Left cardiac atrium (tissue), 4 donors: Measurements from ENCODE around the gene POU3F2. TPM values are rescaled to one million over a fixed set of nuclear protein-coding genes. Genes with fewer than 3 reads are reported as not detected.

Experiments
- ATAC-seq, 2 donors: fragments of 200-7000 bp; cut with Tn5 transposase; one replicate each; pipeline ENCODE4 v1.9.1; 2020; ENCODE audit warnings: mild to moderate bottlenecking in 2 of 2, moderate library complexity in 2 of 2
- DNase-seq: peaks from one replicate; pipeline ENCODE4 v3.0.0-alpha.2; 2020
- intact Hi-C, 2 donors: fragments of 100-400 bp; cut with DNase I; formaldehyde crosslinking; loops; one replicate each; pipeline versions ENCODE4 v1.14.1 to v1.15.1; 2022 to 2023
- total RNA-seq, 2 donors: library from RNA; stranded (reverse); fragmentation: NEBNext Ultra II Directional; extraction: Animal tissue kit (Norgen Biotek cat#: 25700); gene quantifications; one replicate each; pipeline ENCODE4 v1.2.1, GENCODE V29; 2021
- donor health status: DM: no; HTN: yes; CAD: no.
- donor health status: DM: no; HTN: yes; CAD: no; lungs with severe emphysema.
- donor health status: DM: yes; HTN: yes; CAD: no.
- donor health status: Dilated cardiomyopathy.

POU3F2 gene
- total RNA-seq, 2 donors from 2014 or later: 0.03 TPM; not detected in 1

DNA sequence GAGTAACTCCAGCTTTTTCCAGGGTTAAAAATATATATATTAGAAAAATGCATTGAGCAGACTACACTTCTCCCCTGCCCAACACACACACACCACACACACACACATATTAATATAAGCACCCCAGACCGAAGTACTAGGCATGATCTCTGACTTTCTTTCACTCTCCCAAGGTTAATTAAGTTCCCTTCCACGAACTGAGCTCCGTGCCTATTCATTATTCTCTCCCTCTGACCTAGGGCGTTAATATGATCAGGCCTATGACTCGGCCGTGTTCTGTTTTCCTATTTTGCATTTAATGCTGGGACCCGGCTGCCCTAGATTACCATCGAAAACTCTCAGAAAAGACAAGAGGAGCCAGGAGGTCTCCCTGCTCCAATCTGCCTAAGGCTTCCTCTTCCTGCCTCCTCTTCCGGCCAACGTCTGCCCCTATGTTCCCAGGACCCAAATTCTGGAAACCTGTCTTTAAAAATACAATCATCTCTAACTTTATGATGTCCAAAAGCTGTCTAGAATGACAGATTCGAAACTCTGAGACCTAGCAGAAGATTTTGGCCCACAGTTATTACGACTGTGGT lies 6.1 kb upstream of the POU3F2 start:
- DNase-seq: no peak
- intact Hi-C loops: no loop called here
- no peak for ATAC-seq

DNA sequence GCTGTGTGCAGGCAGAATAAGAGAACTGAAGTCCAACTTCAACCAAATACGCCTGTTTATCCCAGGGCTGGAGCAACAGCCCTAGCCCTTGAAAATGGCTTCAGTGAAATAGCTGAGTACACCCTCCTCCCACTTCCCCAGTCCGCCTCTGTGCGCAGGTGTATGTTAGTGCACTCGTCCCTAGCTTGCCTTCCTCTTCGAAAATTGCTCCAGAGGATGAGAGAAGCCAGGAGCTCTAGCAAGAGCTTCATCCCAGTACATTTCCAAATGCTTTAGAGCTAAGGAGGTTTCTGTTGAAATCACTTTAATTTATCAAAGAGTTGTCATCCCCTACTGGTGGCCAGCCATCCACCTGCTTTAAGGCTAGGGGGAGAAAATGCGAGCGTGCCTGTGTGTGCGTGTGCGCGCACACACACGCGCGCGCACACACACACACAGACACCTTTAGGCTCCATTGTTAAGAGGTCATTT lies 5.4 kb upstream of the POU3F2 start:
- DNase-seq (no peak), ATAC-seq (no peak)
- intact Hi-C loops: no loop called here

DNA sequence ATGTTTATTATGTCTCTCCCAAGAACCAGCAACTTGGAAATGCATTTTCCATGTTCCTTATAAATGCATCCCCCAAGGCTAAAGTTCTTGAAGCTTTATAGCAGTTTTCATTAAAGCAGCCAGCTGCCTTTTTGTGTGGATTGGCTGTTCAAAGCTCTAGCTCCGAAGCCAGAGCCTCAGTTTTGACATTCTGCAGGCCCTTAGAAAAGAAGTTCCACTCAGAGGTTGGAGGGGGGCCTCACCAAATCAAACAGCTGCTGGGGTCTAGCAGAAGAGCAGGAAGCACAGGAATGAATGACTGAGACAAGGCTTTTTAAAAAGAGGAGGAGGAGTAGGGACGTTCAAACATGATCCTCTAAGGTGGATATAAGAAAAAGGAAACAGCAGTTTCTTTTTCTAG lies 4.2 kb upstream of the POU3F2 start:
- intact Hi-C loops: no loop called here
- no peak for DNase-seq
- ATAC-seq: no peak

DNA sequence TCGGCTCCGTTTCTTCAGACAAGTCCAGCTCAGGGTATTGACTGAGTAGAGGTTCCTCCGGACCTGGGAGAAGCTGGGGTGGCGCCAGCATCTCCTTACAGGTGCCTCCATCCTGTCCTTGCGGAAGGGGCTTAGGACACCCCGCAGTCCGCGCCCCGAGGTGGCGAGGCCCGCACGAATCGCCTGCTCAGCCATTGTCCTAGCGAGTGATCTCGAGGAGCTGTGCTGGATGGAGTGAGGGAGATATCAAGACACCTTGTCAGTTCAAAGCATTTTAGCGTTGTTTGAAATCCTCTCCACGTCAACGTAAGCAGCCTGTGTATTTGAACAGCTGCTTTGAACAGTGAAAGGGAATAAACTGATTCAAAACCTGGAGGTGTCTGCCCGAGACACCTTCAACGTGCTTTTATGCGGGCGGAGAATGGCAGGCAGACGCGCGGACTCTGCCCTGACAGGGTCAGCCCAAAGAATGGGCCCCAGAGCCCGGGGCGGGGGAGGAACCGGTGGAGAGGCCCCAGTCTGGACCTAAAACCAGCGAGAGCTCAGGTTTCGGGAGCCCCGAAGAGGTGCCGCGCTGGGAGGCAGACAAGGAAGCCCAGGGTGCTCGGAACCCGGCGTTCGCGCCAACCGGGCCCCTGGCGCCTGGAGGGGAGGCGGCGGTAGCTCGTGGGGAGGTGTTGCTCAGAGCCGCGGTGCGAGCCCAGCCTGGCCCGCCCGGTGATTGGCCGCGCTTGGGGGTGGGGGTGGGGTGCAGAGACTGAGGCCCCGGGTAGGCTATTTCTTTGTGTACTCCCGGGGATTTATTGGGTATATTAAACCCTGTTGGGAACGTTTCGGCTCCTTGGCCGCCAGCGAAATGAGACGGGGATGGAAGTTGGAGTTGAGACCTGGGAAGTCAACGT lies 3.1 kb upstream of the POU3F2 start:
- no peak for ATAC-seq
- intact Hi-C loops: no loop called here
- DNase-seq: no peak

DNA sequence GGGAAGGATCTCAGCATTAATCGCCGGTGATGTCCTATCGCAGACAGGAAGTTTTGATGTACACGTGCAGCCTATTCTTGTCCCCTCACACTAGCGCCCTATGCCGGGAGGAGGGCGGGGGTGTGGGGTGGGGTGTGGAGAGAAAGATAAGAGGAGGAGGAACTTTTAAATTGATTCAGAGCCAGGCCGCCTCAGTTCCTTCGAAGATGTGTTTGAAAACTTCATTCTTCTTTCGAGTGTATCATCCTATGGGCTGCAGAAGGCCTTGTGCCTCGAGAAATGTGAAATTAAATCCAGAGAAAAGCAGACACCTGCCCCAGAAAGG lies 2.5 kb upstream of the POU3F2 start:
- no peak for ATAC-seq
- DNase-seq: no peak
- intact Hi-C loops: no loop called here

DNA sequence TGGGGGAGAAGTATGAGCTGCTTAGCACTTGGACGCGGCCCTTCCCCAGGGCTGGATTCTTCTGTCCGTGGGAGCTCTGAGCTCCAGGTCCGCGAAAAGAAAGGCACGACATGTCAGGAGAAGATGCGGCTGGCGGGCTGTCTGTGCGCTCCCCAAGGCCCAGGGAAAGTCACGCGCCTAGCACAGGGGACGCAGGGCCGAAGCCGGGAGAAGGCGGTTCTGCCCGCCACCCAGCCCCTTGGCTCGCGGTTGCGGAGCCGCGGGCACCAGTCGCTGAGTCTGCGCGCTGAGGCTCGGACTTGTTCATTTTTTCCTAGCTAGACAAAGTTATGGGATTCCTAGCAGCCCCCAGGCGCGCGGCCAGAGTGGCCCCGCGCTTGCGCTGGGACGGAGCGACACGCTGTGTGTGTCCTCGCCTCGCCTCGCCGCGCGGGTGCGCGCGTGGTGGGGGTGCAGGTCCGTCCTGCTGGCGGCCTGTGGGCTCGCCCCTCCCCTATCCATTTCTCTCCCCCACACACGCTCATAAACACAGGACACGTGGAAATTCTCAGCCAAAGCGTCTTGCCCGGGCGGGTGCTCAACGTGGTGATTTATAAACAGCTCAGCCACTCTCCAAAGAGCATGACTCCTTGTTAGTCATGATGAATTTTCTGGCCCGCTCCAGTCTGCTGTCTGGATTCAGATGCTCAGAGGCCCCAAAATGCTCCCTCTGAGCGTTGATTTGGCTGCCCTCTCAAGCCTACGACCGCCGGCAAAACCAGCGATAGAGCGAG lies 1.9 kb upstream of the POU3F2 start:
- intact Hi-C loops: no loop called here
- DNase-seq: no peak
- peak; percentile 17 to 58 for ATAC-seq

DNA sequence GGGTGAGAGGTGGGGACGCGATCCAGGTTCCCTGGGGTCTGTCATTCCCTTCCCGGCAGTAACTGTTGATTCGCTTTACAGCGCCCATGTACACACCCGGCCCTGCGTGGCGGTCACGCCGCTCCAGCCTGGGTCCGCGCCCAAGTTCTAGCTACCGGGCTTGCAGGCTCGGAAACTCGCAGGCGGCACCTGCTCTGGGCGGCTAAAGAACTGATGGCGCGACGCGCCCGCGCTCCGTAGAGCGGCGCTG lies 1.4 kb upstream of the POU3F2 start:
- ATAC-seq: peak; percentile 42 to 58
- no peak for DNase-seq
- intact Hi-C loops: no loop called here

DNA sequence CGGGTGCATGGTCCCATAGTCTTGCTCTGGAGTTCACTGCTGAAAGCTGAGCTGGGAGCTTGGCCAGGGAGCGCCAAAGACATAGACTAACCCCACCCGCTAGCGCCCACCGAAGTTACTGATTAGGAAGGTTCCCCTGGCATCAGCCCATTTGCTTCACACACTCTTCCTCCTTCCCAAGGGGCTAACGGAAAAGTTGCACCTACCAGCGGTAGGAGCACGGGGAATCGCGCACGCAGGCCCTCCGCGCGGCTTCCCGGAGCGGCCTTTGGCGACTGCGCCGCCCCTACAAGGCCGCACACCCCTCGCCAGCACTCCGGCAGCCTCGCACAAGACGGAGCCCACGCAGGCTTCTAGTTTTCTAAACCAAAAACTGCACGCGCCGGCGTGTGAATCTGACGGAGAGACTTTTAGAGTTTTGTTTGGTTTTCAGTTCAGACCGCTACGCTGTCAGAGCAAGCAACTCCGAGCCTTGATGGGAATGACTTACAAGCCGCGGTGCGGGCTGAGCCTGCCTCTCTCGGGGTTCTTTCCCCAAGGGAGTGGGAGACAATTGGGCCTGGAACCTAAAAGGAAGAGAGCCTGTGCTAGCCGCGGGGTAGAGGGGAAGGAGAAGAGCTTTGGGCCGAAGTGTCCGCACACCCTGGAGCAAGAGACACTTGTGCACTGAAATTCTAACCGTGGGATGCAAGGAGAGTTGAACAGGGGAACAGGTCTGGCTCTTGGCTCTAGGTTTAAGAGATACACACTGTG lies 891 bp upstream of the POU3F2 start:
- intact Hi-C loops: no loop called here
- ATAC-seq (peak; percentile 21 to 38), DNase-seq (no peak)

DNA sequence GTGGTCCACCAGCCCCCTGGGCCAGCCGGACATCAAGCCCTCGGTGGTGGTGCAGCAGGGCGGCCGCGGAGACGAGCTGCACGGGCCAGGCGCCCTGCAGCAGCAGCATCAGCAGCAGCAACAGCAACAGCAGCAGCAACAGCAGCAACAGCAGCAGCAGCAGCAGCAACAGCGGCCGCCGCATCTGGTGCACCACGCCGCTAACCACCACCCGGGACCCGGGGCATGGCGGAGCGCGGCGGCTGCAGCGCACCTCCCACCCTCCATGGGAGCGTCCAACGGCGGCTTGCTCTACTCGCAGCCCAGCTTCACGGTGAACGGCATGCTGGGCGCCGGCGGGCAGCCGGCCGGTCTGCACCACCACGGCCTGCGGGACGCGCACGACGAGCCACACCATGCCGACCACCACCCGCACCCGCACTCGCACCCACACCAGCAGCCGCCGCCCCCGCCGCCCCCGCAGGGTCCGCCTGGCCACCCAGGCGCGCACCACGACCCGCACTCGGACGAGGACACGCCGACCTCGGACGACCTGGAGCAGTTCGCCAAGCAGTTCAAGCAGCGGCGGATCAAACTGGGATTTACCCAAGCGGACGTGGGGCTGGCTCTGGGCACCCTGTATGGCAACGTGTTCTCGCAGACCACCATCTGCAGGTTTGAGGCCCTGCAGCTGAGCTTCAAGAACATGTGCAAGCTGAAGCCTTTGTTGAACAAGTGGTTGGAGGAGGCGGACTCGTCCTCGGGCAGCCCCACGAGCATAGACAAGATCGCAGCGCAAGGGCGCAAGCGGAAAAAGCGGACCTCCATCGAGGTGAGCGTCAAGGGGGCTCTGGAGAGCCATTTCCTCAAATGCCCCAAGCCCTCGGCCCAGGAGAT lies 1.0 kb downstream of the POU3F2 start:
- ATAC-seq (no peak), DNase-seq (no peak)
- intact Hi-C loops: no loop called here

DNA sequence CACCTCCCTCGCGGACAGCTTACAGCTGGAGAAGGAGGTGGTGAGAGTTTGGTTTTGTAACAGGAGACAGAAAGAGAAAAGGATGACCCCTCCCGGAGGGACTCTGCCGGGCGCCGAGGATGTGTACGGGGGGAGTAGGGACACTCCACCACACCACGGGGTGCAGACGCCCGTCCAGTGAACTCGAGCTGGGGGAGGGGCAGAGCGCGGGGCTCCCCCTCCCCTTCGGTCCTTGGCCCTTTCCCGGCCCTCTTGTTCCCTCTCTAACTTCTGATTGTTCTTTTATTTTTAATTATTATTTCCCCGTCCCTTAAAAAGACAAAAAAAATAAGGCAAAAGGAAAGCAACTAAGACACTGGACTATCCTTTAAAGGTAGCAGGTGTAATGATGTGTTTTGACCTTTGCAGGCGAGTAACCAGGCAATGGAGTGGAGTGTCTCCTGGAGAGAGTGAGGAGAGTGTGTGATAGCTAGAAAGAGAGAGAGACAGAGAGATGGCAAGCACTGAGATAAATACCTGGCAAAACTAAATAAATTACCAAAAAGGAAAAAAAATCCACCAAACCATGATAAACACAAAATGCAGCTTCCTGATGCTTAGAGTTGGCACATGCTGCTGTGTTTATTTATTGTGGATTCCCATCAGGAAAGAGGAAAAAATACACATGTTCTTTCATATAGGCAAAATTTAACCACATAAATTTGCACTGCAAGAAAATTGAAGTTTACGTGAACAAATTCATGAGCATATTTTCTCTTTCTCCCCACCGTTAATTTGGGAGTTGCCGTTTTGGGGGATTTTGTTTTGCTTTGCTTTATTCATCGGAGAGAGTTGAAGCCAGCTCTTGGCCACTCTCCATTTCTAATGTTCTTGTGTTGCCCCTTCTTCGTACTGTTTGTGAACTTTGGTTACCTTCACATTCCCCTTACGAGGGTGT lies 1.9 kb downstream of the POU3F2 start:
- no peak for ATAC-seq
- intact Hi-C loops: no loop called here
- no peak for DNase-seq

DNA sequence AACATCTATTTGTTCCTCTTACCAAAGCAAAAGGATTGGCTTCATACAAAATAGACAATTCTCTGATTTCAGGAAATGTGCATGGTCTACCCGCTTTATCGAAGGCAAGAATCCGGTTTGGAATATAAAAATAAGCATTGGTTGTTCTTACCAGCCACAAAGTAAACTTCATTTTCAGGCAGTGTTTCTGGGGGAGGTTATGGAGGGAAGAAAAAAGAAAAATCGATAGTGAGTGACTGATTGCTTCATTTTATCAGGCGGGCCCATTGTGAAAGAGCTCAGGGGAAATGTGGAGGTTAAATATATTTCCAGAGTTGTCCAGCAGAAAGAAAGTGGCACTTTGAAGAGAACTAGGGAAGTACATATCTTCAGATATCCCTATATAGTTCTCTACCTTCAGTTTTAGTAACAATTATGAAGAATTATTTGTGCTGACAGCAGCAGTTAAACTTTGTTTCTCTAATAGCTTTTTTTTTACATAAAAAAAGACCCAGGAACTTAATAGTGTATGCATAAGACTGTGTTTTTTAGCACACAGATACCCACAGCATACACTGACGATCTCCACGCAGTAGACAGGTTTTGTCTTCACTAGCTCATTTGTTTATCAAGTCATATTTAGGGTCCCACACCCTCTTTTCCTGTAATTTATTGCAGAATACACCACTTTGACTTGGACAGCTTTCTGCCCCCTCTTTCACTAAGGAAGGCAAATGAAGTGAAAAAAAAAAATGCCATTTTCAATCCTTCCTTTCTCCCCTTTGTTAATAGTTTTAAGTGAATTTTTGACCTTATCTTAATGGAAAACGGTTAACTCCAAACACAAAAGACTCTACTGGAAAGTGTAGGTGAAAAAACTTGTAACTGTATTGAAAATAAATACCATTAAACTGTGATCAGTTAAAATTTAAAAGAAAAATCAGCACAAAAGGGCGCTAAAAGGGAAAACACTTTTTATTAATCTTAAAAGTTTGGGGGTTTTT lies 2.9 kb downstream of the POU3F2 start:
- intact Hi-C loops: no loop called here
- no peak for DNase-seq

DNA sequence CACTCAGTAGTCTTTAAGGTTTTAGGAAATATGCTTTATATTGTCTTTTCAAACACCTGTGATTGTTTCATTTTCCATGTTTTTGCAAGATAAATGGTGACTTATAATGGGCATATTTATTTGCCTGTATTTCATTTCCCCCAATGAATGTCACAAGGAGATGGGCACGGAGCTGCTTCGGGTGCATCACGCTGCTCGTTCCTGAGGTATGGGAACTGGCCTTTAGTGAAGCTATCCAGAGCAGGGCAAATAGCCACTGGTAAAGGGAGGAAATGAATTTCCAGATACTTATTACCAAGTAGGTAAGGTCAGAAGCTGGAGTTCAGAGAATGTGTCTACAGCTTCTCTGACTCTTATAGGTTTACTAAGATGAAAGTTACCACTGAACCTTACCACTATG lies 3.7 kb downstream of the POU3F2 start:
- ATAC-seq (no peak), DNase-seq (no peak)
- intact Hi-C loops: no loop called here

More for the DNA sequence above, 2.9 kb downstream of the POU3F2 start:
- no peak for ATAC-seq

DNA sequence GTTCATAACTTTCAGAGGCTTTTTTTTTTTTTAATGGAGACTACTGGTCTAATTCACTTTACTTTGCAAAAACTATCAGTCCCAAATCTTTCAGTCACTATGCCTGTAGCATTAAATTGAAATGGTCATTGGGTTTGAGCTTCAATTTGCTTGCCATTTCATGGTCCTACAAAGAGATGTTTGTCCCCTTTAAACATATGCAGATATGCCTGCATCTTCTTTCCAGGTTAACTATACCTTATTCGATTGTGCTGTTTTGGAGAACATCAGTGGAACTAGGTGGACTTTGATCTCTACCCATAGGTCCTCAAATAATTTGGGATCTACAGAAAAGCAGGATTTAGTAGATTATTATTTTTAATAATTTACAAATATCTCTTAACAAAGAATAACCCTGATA lies 4.6 kb downstream of the POU3F2 start:
- ATAC-seq (no peak), DNase-seq (no peak)
- intact Hi-C loops: no loop called here

DNA sequence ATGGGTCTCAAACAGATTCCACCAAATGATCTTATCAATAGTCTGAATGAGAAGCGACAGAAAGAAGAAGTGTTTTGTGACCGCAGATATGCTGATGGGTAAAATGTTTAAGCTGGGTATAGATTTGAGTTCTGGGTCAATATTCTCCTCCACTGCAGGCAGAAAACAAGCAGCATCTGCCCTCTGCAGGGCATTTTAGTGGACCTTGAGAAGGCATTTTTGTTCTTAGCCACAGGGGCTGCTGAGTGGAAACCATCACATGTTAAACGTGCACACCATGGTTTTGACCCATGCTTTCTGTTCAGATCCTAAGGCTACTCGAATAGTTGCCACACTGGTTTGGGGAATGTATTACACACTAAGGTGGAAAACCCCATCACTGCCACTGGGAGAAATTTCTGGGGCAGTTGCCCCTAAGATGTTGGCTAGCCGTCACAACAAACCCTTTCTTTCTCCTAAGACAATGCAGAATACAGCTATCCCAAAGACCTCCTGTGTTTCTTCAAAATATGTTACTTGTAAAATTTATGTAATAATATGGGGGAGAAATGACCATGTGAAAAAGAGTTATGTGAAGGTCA lies 5.5 kb downstream of the POU3F2 start:
- ATAC-seq (no peak), DNase-seq (no peak)
- intact Hi-C loops: loop anchor here (5.0 to 10.0 kb wide), 2 partner anchors 275 to 1338 kb away; no protein-coding TSS in a partner anchor

DNA sequence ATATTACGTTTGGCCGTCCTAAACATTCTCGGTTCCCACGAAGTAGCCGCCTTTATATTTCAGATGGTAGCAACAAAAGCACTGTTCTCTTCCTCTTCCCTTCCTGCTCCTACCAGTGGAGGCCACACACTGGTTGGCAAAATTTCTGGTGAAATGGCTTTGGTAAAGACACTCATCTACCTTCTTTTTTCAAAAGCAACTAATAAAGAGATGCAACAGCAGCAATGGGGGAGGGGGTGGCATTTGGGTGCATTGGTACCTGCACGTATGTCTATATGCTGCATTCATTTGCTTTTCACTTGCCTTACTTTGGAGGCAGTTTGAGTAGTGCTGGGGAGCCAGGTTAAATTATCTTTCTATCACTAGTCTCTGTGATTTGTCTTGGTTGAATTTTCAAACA lies 6.0 kb downstream of the POU3F2 start:
- ATAC-seq (no peak), DNase-seq (no peak)
- intact Hi-C loops: loop anchor here (5.0 to 10.0 kb wide), 2 partner anchors 274 to 1338 kb away; no protein-coding TSS in a partner anchor

DNA sequence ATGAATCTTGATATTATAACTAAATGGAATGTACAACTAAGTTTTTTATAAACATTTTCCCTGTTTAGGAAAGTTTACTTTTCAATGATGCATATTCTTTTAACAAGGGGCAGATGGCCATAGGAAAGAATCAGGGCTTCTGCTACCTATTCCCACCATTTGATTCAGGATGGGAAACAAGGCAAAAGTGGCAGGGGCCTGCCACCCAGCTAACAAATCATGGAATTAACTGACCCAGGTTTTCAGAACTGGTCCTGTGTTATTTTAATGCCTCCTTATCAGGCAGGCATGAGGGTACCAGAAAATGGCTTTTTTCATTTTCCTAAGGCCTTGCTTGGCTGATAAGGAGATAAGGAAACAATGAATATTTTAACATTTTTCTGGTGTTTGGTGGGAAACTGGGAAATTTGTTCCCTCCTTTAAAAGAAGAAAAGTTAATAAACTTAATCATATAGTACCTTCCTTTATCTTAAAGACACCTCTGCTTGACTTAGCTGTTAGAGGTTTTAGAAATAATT lies 6.7 kb downstream of the POU3F2 start:
- no peak for ATAC-seq
- no peak for DNase-seq
- intact Hi-C loops: loop anchor here (5.0 to 10.0 kb wide), 2 partner anchors 274 to 1339 kb away; no protein-coding TSS in a partner anchor
